GM18907 (cell line): ENCODE results near the gene KCTD6.
"Not testable (repeated sequence)": the region's sequence is repeated elsewhere in the genome, so short reads cannot be mapped to it uniquely, and the experiment has no call there.

ENCODE experiments used
- ATAC-seq: cut with Tn5 transposase; IDR thresholded peaks from one replicate; pipeline ENCODE4 v1.9.1; 2021; ENCODE audit warnings: mild to moderate bottlenecking, moderate library complexity; ENCODE audit not compliant: unreplicated experiment

KCTD6 gene

GRCh38 chr3:58522759-58523425, 31.0 kb downstream of the KCTD6 start:
- no peak for ATAC-seq

DNA sequence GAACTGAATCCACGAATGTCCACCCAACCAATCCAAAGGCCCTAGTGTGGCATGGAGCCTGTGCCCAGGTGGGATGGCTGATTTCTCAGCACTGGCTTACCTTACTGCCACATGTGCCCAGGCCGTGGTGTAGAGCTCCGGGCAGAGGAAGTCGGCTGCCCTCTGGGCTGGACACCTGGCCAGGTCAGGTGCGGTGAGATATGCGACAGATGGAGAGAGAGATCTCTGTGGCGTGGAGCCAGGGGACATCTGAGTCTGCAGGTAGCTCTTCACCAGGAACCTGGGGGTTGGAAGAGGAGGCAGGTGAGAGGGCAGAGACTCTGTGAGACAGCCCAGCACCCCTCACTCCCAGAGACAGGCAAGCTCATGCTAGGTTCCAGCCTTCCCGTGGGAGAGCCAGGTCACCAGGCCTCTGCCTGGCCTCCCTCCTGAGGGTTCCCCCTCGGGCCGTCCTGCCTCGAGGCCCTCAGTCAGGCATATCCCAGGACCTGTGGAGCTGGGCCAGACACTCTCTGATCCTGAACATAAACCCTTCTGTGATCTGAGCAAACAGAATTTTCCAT, 32.5 kb downstream of the KCTD6 start:
- ATAC-seq = no peak

GRCh38 chr3:58526515-58526957, 34.6 kb downstream of the KCTD6 start:
- ATAC-seq = no peak

DNA sequence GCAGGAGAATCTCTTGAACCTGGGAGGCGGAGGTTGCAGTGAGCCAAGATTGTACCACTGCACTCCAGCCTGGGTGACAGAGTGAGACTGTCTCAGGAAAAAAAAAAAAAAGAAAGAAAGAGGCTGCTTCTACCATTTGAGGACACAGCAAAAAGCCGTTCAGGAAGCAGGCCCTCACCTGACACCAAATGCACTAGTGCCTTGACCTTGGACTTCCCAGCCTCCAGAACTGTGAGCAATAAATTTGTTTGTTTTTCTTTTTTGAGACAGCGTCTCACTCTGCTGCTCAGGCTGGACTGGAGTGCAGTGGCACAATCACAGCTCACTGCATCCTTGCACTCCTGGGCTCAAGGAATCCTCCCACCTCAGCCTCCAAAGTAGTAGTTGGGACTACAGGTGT, 35.5 kb downstream of the KCTD6 start:
- ATAC-seq = not testable (repeated sequence)

- no peak for ATAC-seq
Observed at GRCh38 chr3:58528629-58529028, 36.7 kb downstream of the KCTD6 start.

DNA sequence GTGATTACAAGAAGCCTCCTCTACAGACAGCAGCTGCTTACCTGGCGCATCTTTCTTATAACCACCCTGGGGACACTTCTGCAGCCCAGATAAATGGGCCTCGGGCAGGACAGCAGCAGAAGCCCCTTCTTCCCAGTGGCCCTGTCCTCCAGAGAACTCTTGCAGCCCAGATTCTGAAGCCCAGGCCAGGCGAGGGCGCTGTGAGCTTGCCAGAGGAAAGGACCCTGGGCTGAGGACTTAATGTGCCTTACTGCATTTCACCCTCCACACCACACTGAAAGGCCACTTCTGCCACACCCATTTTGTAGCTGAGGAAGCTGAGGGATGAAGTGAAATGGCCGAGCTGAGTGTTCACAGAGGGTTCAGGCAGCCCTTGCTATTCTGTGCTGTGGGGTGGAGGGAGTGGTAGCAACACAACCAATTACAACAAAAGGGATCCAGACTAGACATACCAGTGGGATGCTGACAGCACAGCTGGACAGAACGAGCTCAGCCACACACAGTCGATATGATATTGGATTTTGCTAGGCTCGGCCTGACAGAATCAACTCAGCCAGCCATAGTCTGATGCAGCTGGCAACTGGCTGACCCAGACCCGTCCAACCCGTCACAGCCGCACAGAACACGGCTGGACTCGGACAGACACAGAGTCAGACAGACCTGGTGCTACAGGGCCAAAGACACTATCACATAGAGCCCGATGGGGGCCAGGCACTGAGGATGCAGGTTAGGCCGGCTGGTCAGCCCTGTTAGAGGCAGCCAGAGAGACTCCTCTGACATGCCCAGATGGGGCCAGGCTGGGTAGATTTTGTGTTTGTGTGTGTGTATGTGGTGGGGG, 37.8 kb downstream of the KCTD6 start:
- ATAC-seq = no peak

- ATAC-seq = no peak
Observed at GRCh38 chr3:58530354-58530865, 38.5 kb downstream of the KCTD6 start.

DNA sequence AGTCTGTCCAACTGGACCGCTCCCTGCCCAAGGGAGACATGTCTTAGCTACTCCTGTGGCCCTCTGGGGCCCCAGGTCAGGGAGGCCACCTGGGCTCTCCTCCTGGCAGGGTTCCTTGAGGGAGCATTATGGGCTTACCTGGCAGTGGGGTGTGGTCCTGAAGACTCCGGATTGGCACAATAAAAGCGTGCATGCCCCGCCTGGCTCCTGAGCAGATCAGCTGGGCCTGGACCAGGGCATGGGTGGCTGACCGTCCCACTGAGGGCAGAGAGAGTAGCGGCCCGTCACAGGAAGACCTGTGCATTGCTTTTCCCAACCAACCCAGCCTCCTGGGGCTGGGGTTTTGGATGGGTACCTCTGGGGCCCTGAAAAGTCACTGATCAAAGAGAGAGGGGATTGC, 39.7 kb downstream of the KCTD6 start:
- ATAC-seq = no peak

- no peak for ATAC-seq
Observed at GRCh38 chr3:58531956-58532355, 40.1 kb downstream of the KCTD6 start.

DNA sequence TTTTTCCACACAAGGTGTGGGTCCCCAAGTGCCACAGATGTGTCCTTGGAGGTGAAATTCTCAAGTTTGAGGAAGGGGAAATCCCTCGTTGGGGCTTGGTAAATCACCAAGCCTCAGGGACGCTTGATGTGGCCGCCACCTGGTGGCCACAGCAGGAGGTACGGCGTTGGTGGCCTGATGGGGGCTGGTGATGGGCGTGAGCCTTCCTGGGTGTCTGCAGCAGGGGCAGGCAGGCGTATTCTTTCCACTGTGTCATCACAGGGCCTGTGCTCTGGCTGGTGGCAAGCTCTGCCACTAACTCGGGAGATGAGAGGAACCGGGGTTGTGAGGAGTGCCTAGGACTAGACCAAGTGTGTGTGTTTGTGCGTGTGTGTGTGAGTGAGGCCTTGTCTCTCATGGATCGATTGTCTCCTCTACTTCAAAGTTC, 40.9 kb downstream of the KCTD6 start:
- peak; percentile 93 for ATAC-seq

DNA sequence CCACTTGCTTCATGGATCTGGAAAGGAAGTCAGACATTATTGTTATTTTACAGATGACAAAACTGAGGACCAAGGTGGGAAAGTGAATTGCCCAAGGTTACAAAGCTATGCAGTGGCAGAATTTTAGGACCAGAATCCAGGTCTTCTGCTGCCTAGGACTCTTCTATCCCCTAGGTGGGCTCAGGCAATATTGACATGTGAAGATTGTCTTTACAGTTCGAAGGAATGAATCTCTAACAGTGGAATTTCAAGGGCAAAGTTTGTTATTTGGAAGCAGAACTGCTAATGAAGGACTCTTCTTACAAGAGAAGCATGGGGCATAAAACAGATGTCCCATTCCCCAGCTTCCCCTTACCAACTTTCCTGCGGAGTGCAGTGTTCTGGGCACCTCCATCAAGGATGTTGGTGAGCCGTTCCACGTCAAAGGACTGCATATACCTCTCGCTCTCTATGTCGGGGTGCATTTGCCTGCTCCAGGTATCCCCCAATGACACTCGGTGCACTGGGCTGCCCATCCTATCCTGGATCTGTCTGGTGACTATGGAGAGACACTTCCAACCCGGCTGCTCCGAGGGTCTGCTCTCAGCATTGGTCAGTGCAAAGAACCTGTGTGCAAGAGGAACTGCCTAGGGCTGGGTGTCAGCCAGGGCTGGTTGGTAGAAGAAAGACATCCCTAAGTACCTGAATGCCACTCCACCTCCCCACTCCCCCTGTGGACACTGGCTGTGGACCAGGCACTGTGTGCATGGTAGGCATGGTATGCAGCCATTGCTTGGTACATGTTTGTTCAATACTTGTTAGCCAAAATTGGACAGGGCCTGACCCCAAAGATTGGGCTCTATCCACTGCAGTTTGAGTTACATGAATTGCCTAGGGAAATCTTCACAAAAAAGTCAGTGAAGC, 42.9 kb downstream of the KCTD6 start:
- ATAC-seq = no peak

- ATAC-seq = no peak
Observed at GRCh38 chr3:58535531-58536500, 43.9 kb downstream of the KCTD6 start.

GRCh38 chr3:58536501-58537411, 44.9 kb downstream of the KCTD6 start, which contains the start of gene ACOX2:
TSS of gene ACOX2 (minus strand) at chr3:58537190. CDS start at chr3:58535106, 2,084 bp downstream.
- ATAC-seq = no peak

- no peak for ATAC-seq
Observed at GRCh38 chr3:58537412-58538301, 45.8 kb downstream of the KCTD6 start.

DNA sequence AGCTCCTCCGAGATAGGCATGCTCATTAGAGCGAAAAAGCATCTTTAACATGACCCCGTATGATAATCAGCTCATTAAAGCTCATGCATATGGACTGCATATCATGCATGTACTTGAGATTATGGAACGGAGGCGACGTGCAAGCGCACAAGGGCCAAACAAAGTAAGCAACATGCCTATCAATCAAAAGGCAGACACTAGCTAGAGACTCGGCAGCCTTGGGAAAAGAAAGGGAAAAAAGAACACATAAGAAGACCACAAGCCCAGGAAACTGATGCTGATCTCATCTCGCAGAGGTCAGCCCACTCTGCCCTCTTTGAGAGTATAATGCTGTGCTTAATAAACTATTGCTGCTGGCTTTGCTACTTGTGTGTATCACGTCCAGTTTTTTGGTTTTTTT, 47.7 kb downstream of the KCTD6 start:
- no peak for ATAC-seq

GRCh38 chr3:58540176-58540858, 48.4 kb downstream of the KCTD6 start:
- no peak for ATAC-seq

DNA sequence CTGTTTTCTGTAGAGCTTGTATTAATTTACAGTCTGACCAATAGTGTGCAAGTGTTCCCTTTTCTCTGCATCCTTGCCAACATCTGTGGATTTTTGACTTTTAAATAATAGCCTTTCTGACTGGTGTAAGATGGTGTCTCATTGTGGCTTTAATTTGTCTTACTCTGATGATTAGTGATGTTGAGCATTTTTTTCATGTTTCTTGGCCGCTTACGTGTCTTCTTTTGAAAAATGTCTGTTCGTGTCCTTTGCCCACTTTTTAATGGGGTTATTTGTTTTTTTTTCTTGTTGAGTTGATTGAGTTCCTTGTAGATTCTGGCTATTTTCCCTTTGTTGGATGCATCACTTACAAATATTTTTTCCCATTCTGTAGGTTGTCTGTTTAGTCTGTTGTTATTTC, 52.6 kb downstream of the KCTD6 start:
- no peak for ATAC-seq
